ENCODE results near the gene GCHFR. TPM values are rescaled to one million over a fixed set of nuclear protein-coding genes. Genes with fewer than 3 reads are reported as not detected.
A peak's percentile ranks its signal among the peaks of the same experiment; 100 is the strongest.

Gene GCHFR
- total RNA-seq, 3 donors from 2014 or later, result 12.0 to 25.5 (median 18.2) TPM

DNA sequence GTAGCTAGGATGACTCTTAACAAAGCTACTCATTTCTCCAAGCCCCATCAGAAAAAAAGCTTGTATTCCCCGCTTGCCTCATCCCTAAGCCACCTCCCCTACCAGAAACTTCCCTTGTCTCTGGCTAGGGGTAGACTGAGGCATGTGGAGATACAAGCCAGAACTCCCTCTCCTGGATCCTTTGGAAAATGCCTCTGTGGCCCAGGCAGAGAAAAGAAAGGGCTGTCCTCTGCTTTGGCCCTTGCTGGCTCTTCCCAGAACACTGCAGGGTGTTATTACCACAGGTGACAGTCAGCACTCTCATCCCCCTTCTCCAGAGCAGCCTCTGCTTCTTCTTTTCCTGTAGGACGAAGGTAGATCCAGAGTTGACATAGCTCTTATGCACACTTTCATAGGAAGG, 24.0 kb upstream of the GCHFR start:
- H3K36me3 ChIP-seq (ENCODE audit: low read depth), result no peaks in the 10 kb centered on the region

GRCh38 chr15:40743485-40743901, 20.4 kb upstream of the GCHFR start:
- Histone ChIP-seq H3K9me3 (no peaks in the 10 kb centered on the region), H3K4me1 (ENCODE audit: low read depth) (peaks cover 7% of the 10 kb centered on the region), H3K4me3 (no peak overlapping the region), H3K36me3 (ENCODE audit: low read depth) (no peaks in the 10 kb centered on the region)
- intact Hi-C loops (cut with DNase I, micrococcal nuclease), result no loop called here
- DNase-seq (no peak), ATAC-seq (no peak)
- TF ChIP-seq, protein P1, sequence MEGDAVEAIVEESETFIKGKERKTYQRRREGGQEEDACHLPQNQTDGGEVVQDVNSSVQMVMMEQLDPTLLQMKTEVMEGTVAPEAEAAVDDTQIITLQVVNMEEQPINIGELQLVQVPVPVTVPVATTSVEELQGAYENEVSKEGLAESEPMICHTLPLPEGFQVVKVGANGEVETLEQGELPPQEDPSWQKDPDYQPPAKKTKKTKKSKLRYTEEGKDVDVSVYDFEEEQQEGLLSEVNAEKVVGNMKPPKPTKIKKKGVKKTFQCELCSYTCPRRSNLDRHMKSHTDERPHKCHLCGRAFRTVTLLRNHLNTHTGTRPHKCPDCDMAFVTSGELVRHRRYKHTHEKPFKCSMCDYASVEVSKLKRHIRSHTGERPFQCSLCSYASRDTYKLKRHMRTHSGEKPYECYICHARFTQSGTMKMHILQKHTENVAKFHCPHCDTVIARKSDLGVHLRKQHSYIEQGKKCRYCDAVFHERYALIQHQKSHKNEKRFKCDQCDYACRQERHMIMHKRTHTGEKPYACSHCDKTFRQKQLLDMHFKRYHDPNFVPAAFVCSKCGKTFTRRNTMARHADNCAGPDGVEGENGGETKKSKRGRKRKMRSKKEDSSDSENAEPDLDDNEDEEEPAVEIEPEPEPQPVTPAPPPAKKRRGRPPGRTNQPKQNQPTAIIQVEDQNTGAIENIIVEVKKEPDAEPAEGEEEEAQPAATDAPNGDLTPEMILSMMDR (IDR thresholded peaks at IDR 0.05), result no peak

More for the DNA sequence above, 24.0 kb upstream of the GCHFR start:
- Histone ChIP-seq H3K4me3 (no peak overlapping the region), H3K9me3 (no peaks in the 10 kb centered on the region), H3K4me1 (ENCODE audit: low read depth) (no peaks in the 10 kb centered on the region)
- intact Hi-C loops (cut with DNase I, micrococcal nuclease), result no loop called here
- ATAC-seq (no peak), DNase-seq (no peak)
- TF ChIP-seq, protein P1 (IDR thresholded peaks at IDR 0.05), result no peak

DNA sequence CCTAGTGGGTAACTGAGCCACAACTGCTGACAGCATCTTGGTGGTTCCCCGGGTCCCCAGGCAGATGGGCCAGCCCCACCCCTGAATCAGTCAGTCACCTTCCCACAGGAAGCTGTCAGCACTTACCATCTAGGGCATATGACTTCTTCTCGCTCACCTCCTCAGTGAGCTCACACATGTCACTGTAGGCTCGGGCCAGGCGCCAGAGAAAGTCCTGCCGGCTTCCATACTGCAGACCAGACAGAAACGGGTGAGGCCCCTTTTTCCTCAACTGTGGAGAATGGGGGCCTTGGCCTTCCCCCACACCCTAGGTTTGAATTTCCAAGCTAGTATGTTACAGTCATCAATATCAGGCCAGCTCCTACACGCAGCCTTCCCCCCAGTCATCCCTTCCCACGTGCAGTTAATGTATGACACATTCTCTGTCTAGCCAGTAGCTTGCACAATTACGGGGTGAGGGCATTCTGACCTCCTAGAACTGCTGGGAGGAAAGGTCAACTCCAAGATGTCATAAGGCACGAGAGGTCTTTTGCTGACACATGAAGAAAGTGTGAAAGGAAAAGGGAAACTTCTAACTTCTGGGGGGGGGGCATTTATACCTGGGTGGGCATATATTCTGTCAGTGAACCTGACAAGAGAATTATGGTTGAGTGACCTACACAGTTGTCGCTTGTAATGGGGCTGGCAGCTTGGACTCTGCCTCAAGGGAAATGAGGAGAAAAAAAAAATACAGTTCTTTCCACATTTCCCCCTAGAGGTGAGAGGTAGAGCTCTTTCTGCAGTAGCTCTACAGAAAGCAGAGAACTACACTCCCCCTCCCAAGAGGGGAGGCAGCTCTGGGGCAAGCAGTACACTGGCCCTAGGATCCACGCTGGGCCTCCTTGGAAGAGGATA, 19.7 kb upstream of the GCHFR start:
- intact Hi-C loops (cut with DNase I, micrococcal nuclease), result no loop called here
- ATAC-seq (peak; percentile 66), DNase-seq (peak in 1 of 3 donors; percentile 43)
- Histone ChIP-seq H3K4me1 (ENCODE audit: low read depth) (peaks cover 7% of the 10 kb centered on the region), H3K9me3 (no peaks in the 10 kb centered on the region), H3K4me3 (no peak overlapping the region), H3K36me3 (ENCODE audit: low read depth) (no peaks in the 10 kb centered on the region)
- TF ChIP-seq, protein P1 (IDR thresholded peaks at IDR 0.05), result no peak

- DNase-seq (no peak), ATAC-seq (no peak)
- Histone ChIP-seq H3K4me3 (no peak overlapping the region), H3K9me3 (no peaks in the 10 kb centered on the region), H3K36me3 (ENCODE audit: low read depth) (no peaks in the 10 kb centered on the region), H3K4me1 (ENCODE audit: low read depth) (peaks cover 7% of the 10 kb centered on the region)
- TF ChIP-seq, protein P1 (IDR thresholded peaks at IDR 0.05), result no peak
- intact Hi-C loops (cut with DNase I, micrococcal nuclease), result no loop called here
These were observed 19.1 kb upstream of the GCHFR start for GRCh38 chr15:40744815-40745152.

- no peaks in the 10 kb centered on the region for H3K36me3 ChIP-seq (ENCODE audit: low read depth)
These were observed 16.9 kb upstream of the GCHFR start for GRCh38 chr15:40746916-40747418.

More at GRCh38 chr15:40746916-40747418, 16.9 kb upstream of the GCHFR start:
- Histone ChIP-seq H3K4me1 (ENCODE audit: low read depth) (peaks cover 7% of the 10 kb centered on the region), H3K4me3 (no peak overlapping the region), H3K9me3 (no peaks in the 10 kb centered on the region)
- DNase-seq (no peak), ATAC-seq (no peak)
- TF ChIP-seq, protein P1 (IDR thresholded peaks at IDR 0.05), result no peak
- intact Hi-C loops (cut with DNase I, micrococcal nuclease), result no loop called here

Measured in mucosa of descending colon (tissue), 3 donors.